ENCODE data around the gene PKIG.

GRCh38 chr20:44651434-44651683 is 69.0 kb downstream of the PKIG start:
- TF ChIP-seq CTCF (IDR thresholded peaks at IDR 0.05; ENCODE audit: borderline replicate concordance, extremely low read depth, low read length, poor library complexity, severe bottlenecking) (no peak), EZH2 (IDR thresholded peaks at IDR 0.05; ENCODE audit: borderline replicate concordance, low read depth, low read length, severe bottlenecking) (no peak)
